Measurements from ENCODE around the gene TMEM145.

Gene TMEM145

DNA sequence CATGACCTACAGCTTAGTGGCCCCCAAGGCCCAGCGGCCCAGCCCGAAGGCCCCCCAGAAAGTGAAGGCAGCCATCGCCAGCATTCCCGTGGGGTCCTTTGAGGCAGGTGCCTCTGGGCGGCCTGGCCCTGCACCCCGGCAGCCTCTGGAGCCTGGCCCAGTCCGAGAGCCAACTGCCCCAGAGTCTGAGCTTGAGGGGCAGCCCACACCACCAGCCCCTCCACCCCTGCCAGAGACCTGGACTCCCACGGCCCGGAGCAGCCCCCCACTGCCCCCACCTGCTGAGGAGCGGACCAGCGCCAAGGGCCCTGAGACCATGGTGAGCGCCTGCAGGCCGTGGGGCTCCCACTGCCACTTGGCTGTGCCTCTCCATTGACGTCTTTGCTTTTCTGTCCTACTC, 20.1 kb upstream of the TMEM145 start:
- DNase-seq = no peak
- no peak overlapping the region for H3K27ac ChIP-seq
- peaks cover 92% of the 10 kb centered on the region for H3K36me3 ChIP-seq
- no peak overlapping the region for H3K4me3 ChIP-seq (ENCODE audit: low read depth, low read length)
- H3K27me3 ChIP-seq (ENCODE audit: insufficient read depth, low read depth, severe bottlenecking) = no peaks in the 10 kb centered on the region
- TF ChIP-seq, protein P1, sequence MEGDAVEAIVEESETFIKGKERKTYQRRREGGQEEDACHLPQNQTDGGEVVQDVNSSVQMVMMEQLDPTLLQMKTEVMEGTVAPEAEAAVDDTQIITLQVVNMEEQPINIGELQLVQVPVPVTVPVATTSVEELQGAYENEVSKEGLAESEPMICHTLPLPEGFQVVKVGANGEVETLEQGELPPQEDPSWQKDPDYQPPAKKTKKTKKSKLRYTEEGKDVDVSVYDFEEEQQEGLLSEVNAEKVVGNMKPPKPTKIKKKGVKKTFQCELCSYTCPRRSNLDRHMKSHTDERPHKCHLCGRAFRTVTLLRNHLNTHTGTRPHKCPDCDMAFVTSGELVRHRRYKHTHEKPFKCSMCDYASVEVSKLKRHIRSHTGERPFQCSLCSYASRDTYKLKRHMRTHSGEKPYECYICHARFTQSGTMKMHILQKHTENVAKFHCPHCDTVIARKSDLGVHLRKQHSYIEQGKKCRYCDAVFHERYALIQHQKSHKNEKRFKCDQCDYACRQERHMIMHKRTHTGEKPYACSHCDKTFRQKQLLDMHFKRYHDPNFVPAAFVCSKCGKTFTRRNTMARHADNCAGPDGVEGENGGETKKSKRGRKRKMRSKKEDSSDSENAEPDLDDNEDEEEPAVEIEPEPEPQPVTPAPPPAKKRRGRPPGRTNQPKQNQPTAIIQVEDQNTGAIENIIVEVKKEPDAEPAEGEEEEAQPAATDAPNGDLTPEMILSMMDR (IDR thresholded peaks at IDR 0.05; ENCODE audit: low read depth, low read length) = no peak
- no peaks in the 10 kb centered on the region for H3K9me3 ChIP-seq (ENCODE audit: severe bottlenecking)

DNA sequence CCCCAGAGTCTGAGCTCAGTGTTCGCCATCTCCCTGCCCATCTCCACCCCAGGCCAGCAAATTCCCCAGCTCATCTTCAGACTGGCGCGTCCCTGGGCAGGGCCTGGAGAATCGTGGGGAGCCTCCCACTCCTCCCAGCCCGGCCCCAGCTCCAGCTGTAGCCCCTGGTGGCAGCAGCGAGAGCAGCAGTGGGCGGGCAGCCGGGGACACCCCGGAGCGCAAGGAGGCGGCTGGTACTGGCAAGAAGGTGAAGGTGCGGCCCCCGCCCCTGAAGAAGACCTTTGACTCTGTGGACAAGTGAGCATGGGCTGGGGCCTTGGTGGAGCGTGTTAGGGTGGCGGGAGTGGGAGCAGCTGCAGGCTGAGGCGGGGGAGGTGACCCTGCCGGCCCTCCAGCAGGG, 19.6 kb upstream of the TMEM145 start:
- no peak for DNase-seq
- Histone ChIP-seq H3K27me3 (ENCODE audit: insufficient read depth, low read depth, severe bottlenecking) (no peaks in the 10 kb centered on the region), H3K27ac (no peak overlapping the region), H3K4me3 (ENCODE audit: low read depth, low read length) (no peak overlapping the region), H3K36me3 (peaks cover 92% of the 10 kb centered on the region), H3K9me3 (ENCODE audit: severe bottlenecking) (no peaks in the 10 kb centered on the region)
- TF ChIP-seq, protein P1 (IDR thresholded peaks at IDR 0.05; ENCODE audit: low read depth, low read length) = 0 out of 2 replicates have a peak, but pooled peaks have one; percentile 9

GRCh38 chr19:42293948-42294347, 19.2 kb upstream of the TMEM145 start:
- TF ChIP-seq, protein P1 (IDR thresholded peaks at IDR 0.05; ENCODE audit: low read depth, low read length) = no peak
- Histone ChIP-seq H3K9me3 (ENCODE audit: severe bottlenecking) (no peaks in the 10 kb centered on the region), H3K27me3 (ENCODE audit: insufficient read depth, low read depth, severe bottlenecking) (no peaks in the 10 kb centered on the region), H3K36me3 (peaks cover 89% of the 10 kb centered on the region), H3K27ac (no peak overlapping the region), H3K4me3 (ENCODE audit: low read depth, low read length) (no peak overlapping the region)
- no peak for DNase-seq

DNA sequence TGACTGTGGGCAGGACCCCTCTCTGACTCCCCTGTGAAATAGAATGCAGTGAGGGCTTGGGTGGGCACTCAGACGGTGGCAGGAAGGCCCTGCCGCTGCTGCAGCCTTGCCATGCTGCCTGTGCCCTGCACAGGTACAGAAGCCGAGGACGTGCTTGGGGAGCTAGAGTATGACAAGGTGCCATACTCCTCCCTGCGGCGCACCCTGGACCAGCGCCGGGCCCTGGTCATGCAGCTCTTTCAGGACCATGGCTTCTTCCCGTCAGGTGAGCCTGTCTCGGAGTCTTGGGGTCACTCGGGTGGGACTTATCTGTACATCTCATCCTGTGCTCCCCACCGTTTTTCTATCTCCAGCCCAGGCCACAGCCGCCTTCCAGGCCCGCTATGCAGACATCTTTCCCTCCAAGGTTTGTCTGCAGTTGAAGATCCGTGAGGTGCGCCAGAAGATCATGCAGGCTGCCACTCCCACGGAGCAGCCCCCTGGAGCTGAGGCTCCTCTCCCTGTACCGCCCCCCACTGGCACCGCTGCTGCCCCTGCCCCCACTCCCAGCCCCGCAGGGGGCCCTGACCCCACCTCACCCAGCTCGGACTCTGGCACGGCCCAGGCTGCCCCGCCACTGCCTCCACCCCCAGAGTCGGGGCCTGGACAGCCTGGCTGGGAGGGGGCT, 18.5 kb upstream of the TMEM145 start:
- Histone ChIP-seq H3K27me3 (ENCODE audit: insufficient read depth, low read depth, severe bottlenecking) (no peaks in the 10 kb centered on the region), H3K36me3 (peaks cover 87% of the 10 kb centered on the region), H3K4me3 (ENCODE audit: low read depth, low read length) (no peak overlapping the region), H3K27ac (no peak overlapping the region), H3K9me3 (ENCODE audit: severe bottlenecking) (no peaks in the 10 kb centered on the region)
- TF ChIP-seq, protein P1 (IDR thresholded peaks at IDR 0.05; ENCODE audit: low read depth, low read length) = no peak
- DNase-seq = no peak

GRCh38 chr19:42295342-42295741, 17.8 kb upstream of the TMEM145 start:
- Histone ChIP-seq H3K4me3 (ENCODE audit: low read depth, low read length) (no peak overlapping the region), H3K36me3 (peaks cover 87% of the 10 kb centered on the region), H3K27me3 (ENCODE audit: insufficient read depth, low read depth, severe bottlenecking) (no peaks in the 10 kb centered on the region), H3K9me3 (ENCODE audit: severe bottlenecking) (no peaks in the 10 kb centered on the region), H3K27ac (peak overlapping the region; percentile 34; the same call in 1 of the 2 replicates)
- DNase-seq = no peak
- TF ChIP-seq, protein P1 (IDR thresholded peaks at IDR 0.05; ENCODE audit: low read depth, low read length) = 0 out of 2 replicates have a peak, but pooled peaks have one; percentile 1
